ENCODE data around the gene RAD51AP1.

The RAD51AP1 gene

GRCh38 chr12:4545195-4545594 lies 6.5 kb downstream of the RAD51AP1 start:
- TF ChIP-seq CTCF (IDR thresholded peaks at IDR 0.05; ENCODE audit: control insufficient read depth, insufficient read depth, low read depth, low read length, missing control alignments), result no peak
- H3K4me3 ChIP-seq (ENCODE audit: control insufficient read depth, low read depth, low read length), result no peak overlapping the region
- no peak for DNase-seq (ENCODE audit: low read depth)

- DNase-seq (ENCODE audit: low read depth), result no peak
- H3K4me3 ChIP-seq (ENCODE audit: control insufficient read depth, low read depth, low read length), result no peak overlapping the region
- TF ChIP-seq CTCF (IDR thresholded peaks at IDR 0.05; ENCODE audit: control insufficient read depth, insufficient read depth, low read depth, low read length, missing control alignments), result no peak
Observed at GRCh38 chr12:4552191-4552590, 13.5 kb downstream of the RAD51AP1 start.

- DNase-seq (ENCODE audit: low read depth), result no peak
- TF ChIP-seq CTCF (IDR thresholded peaks at IDR 0.05; ENCODE audit: control insufficient read depth, insufficient read depth, low read depth, low read length, missing control alignments), result no peak
- H3K4me3 ChIP-seq (ENCODE audit: control insufficient read depth, low read depth, low read length), result no peak overlapping the region
Observed at GRCh38 chr12:4553943-4554342, 15.3 kb downstream of the RAD51AP1 start.

GRCh38 chr12:4555804-4556203 lies 17.1 kb downstream of the RAD51AP1 start:
- no peak for DNase-seq (ENCODE audit: low read depth)
- H3K4me3 ChIP-seq (ENCODE audit: control insufficient read depth, low read depth, low read length), result no peak overlapping the region
- no peak for TF ChIP-seq CTCF (IDR thresholded peaks at IDR 0.05; ENCODE audit: control insufficient read depth, insufficient read depth, low read depth, low read length, missing control alignments)

GRCh38 chr12:4556735-4557530 lies 18.2 kb downstream of the RAD51AP1 start:
- H3K4me3 ChIP-seq (ENCODE audit: control insufficient read depth, low read depth, low read length), result no peak overlapping the region
- no peak for TF ChIP-seq CTCF (IDR thresholded peaks at IDR 0.05; ENCODE audit: control insufficient read depth, insufficient read depth, low read depth, low read length, missing control alignments)
- DNase-seq (ENCODE audit: low read depth), result no peak

GRCh38 chr12:4557586-4557985 lies 18.9 kb downstream of the RAD51AP1 start:
- H3K4me3 ChIP-seq (ENCODE audit: control insufficient read depth, low read depth, low read length), result no peak overlapping the region
- DNase-seq (ENCODE audit: low read depth), result no peak
- TF ChIP-seq CTCF (IDR thresholded peaks at IDR 0.05; ENCODE audit: control insufficient read depth, insufficient read depth, low read depth, low read length, missing control alignments), result no peak

Measured in AG09309 (cell line).